LoVo (cell line): ENCODE data around the gene CYSTM1.

Experiments
- DNase-seq: peaks from one replicate; pipeline ENCODE4 v3.0.0-alpha.2; 2016; ENCODE audit warnings: low spot score

Gene CYSTM1

GRCh38 chr5:140258016-140258415 lies 83.0 kb downstream of the CYSTM1 start:
- DNase-seq, result no peak

- no peak for DNase-seq
These were observed 83.9 kb downstream of the CYSTM1 start for GRCh38 chr5:140258873-140259272.

GRCh38 chr5:140259500-140259899 lies 84.5 kb downstream of the CYSTM1 start:
- DNase-seq, result peak; percentile 94

GRCh38 chr5:140260089-140260656 lies 85.2 kb downstream of the CYSTM1 start:
- DNase-seq, result no peak

- peak; percentile 96 for DNase-seq
These were observed 86.6 kb downstream of the CYSTM1 start for GRCh38 chr5:140261403-140262171.

- DNase-seq, result no peak
These were observed 87.2 kb downstream of the CYSTM1 start for GRCh38 chr5:140262221-140262620.

GRCh38 chr5:140262839-140263238 lies 87.9 kb downstream of the CYSTM1 start:
- no peak for DNase-seq

- no peak for DNase-seq
These were observed 90.9 kb downstream of the CYSTM1 start for GRCh38 chr5:140265845-140266244.

- DNase-seq, result no peak
These were observed 91.6 kb downstream of the CYSTM1 start for GRCh38 chr5:140266471-140267200.

GRCh38 chr5:140267201-140267540 lies 92.2 kb downstream of the CYSTM1 start:
- no peak for DNase-seq

GRCh38 chr5:140267559-140268018 lies 92.6 kb downstream of the CYSTM1 start:
- no peak for DNase-seq

- no peak for DNase-seq
These were observed 95.0 kb downstream of the CYSTM1 start for GRCh38 chr5:140270008-140270407.

GRCh38 chr5:140273401-140273877 lies 98.5 kb downstream of the CYSTM1 start:
- DNase-seq, result no peak

- no peak for DNase-seq
These were observed 100.8 kb downstream of the CYSTM1 start for GRCh38 chr5:140275837-140276236.

GRCh38 chr5:140282266-140282665 lies 107.3 kb downstream of the CYSTM1 start:
- no peak for DNase-seq

GRCh38 chr5:140284013-140284412 lies 109.0 kb downstream of the CYSTM1 start:
- DNase-seq, result no peak

- DNase-seq, result no peak
These were observed 111.4 kb downstream of the CYSTM1 start for GRCh38 chr5:140286424-140286823.

- no peak for DNase-seq
These were observed 113.0 kb downstream of the CYSTM1 start for GRCh38 chr5:140287801-140288521.

GRCh38 chr5:140292212-140293036 lies 117.4 kb downstream of the CYSTM1 start:
- no peak for DNase-seq
